ENCODE data around the gene SFRP2.

- TF ChIP-seq CTCF (IDR thresholded peaks at IDR 0.05): no peak
- TF ChIP-seq EZH2 (IDR thresholded peaks at IDR 0.05): no peak
Measured at GRCh38 chr4:153804722-153805121, 15.8 kb upstream of the SFRP2 start.
